Calu3 (cell line): ENCODE data around the gene SLCO2B1. TPM values are rescaled to one million over a fixed set of nuclear protein-coding genes. Genes with fewer than 3 reads are reported as not detected.

Source experiments
- BruUV-seq: library from RNA; stranded (reverse); fragments of 400-500 nt; replicated peaks from 2 replicates; lab custom pipeline; 2021; lab: Mats Ljungman, UMichigan
- CTCF ChIA-PET: fragments of 300-600 bp; sonication (Branson Sonifier 250); formaldehyde crosslinking; loops from one replicate; lab custom pipeline; 2022; ENCODE audit warnings: antibody characterized with exemption; lab: Charles Lee
- DNase-seq: peaks from one replicate; pipeline ENCODE4 v3.0.0; 2022
- H3K27ac Mint-ChIP-seq: one replicate; pipeline ENCODE4 v1.8.0; 2022; ENCODE audit warnings: mixed read lengths; ENCODE audit not compliant: unreplicated experiment
- H3K27me3 Mint-ChIP-seq: one replicate; pipeline ENCODE4 v1.8.0; 2022; ENCODE audit warnings: mixed read lengths; ENCODE audit not compliant: unreplicated experiment
- H3K36me3 Mint-ChIP-seq: one replicate; pipeline ENCODE4 v1.8.0; 2022; ENCODE audit warnings: mild to moderate bottlenecking, moderate library complexity, mixed read lengths; ENCODE audit not compliant: insufficient read depth, unreplicated experiment
- H3K4me1 Mint-ChIP-seq: one replicate; pipeline ENCODE4 v1.8.0; 2022; ENCODE audit warnings: mild to moderate bottlenecking, low read depth, mixed read lengths; ENCODE audit not compliant: unreplicated experiment
- H3K4me3 Mint-ChIP-seq: one replicate; pipeline ENCODE4 v1.8.0; 2022; ENCODE audit warnings: mild to moderate bottlenecking, low read depth, moderate library complexity, mixed read lengths; ENCODE audit not compliant: unreplicated experiment
- H3K9me3 Mint-ChIP-seq: one replicate; pipeline ENCODE4 v1.8.0; 2022; ENCODE audit warnings: low read depth, mixed read lengths; ENCODE audit not compliant: unreplicated experiment
- CTCF ChIP-seq: fragments of 200-600 bp; IDR thresholded peaks from one replicate; pipeline ENCODE4 v1.8.0; 2022; ENCODE audit warnings: antibody characterized with exemption; ENCODE audit not compliant: unreplicated experiment
- intact Hi-C: fragments of 100-400 bp; cut with micrococcal nuclease; formaldehyde crosslinking; loops from one replicate; pipeline ENCODE4 v1.10.0; 2022; ENCODE audit not compliant: unreplicated experiment
- total RNA-seq: library from RNA; stranded (reverse); gene quantifications from 2 replicates; pipeline ENCODE4 v1.2.3, GENCODE V29; 2022

The SLCO2B1 gene
- total RNA-seq, 1 experiment from 2014 or later, result 0.31 TPM

GRCh38 chr11:75198278-75198973, 47.5 kb downstream of the SLCO2B1 start:
- no peak for DNase-seq
- Mint-ChIP-seq H3K4me1 (no peaks in the 10 kb centered on the region), H3K27me3 (peaks cover 83% of the 10 kb centered on the region), H3K27ac (no peak overlapping the region), H3K36me3 (no peaks in the 10 kb centered on the region), H3K9me3 (no peaks in the 10 kb centered on the region), H3K4me3 (no peak overlapping the region)
- CTCF ChIA-PET, result no interaction called here
- no TSS peak for BruUV-seq
- no peak for TF ChIP-seq CTCF
- intact Hi-C loops, result no loop called here

GRCh38 chr11:75199412-75199955, 48.6 kb downstream of the SLCO2B1 start:
- no peaks in the 10 kb centered on the region for H3K9me3 Mint-ChIP-seq
- no peak overlapping the region for H3K27ac Mint-ChIP-seq
- intact Hi-C loops, result no loop called here
- H3K4me3 Mint-ChIP-seq, result no peak overlapping the region
- no TSS peak for BruUV-seq
- no peaks in the 10 kb centered on the region for H3K36me3 Mint-ChIP-seq
- no peak for TF ChIP-seq CTCF
- CTCF ChIA-PET, result no interaction called here
- H3K4me1 Mint-ChIP-seq, result no peaks in the 10 kb centered on the region
- peaks cover 77% of the 10 kb centered on the region for H3K27me3 Mint-ChIP-seq
- DNase-seq, result no peak

- no peaks in the 10 kb centered on the region for H3K36me3 Mint-ChIP-seq
- H3K27me3 Mint-ChIP-seq, result peaks cover 72% of the 10 kb centered on the region
- no peaks in the 10 kb centered on the region for H3K4me1 Mint-ChIP-seq
- H3K9me3 Mint-ChIP-seq, result no peaks in the 10 kb centered on the region
- BruUV-seq, result no TSS peak
- CTCF ChIA-PET, result no interaction called here
- H3K4me3 Mint-ChIP-seq, result no peak overlapping the region
- DNase-seq, result no peak
- intact Hi-C loops, result no loop called here
- no peak overlapping the region for H3K27ac Mint-ChIP-seq
- no peak for TF ChIP-seq CTCF
Observed at GRCh38 chr11:75200051-75200450, 49.1 kb downstream of the SLCO2B1 start.

- Mint-ChIP-seq H3K9me3 (no peaks in the 10 kb centered on the region), H3K27ac (no peak overlapping the region), H3K27me3 (peaks cover 67% of the 10 kb centered on the region), H3K36me3 (no peaks in the 10 kb centered on the region), H3K4me1 (no peaks in the 10 kb centered on the region), H3K4me3 (no peak overlapping the region)
- no peak for DNase-seq
- CTCF ChIA-PET, result no interaction called here
- no TSS peak for BruUV-seq
- intact Hi-C loops, result no loop called here
- TF ChIP-seq CTCF, result no peak
Observed at GRCh38 chr11:75200531-75200930, 49.6 kb downstream of the SLCO2B1 start.
